ENCODE results near the gene SERHL2. TPM values are rescaled to one million over a fixed set of nuclear protein-coding genes. Genes with fewer than 3 reads are reported as not detected.
A peak's percentile ranks its signal among the peaks of the same experiment; 100 is the strongest.
"Not testable (repeated sequence)": the region's sequence is repeated elsewhere in the genome, so short reads cannot be mapped to it uniquely, and the experiment has no call there.

SERHL2 gene
- total RNA-seq, 1 experiment from 2014 or later = 2.5 TPM

DNA sequence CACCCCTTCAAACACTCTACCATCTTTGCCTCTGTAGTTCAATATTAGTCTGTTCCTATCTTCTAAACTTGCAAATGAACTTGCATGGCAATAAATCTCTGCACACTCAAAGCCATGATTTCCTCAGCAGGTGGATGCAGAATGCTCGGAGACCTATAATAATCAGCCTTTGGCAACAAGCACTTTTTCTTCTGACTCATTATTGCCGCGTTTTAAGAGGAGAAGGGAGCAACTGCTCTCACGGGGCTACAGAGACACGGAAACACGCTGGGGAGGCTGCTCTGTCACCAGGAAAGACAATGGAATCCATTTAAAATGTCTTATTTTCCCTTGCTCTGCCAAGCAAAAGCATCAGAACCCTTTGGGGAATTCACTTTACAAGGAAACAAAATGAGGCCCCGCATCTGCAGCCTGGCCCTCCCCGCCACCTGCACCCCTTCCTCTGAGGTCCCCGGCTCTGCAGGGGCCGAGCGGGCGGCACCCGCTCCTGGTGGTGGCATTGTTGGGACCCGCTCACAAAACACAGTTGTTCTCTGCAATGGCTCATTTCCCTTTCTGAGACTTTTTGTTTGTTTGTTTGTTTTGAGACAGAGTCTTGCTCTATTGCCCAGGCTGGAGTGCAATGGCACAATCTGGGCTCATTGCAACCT, 18.5 kb upstream of the SERHL2 start:
- DNase-seq (ENCODE audit: low read depth) = not testable (repeated sequence)

DNA sequence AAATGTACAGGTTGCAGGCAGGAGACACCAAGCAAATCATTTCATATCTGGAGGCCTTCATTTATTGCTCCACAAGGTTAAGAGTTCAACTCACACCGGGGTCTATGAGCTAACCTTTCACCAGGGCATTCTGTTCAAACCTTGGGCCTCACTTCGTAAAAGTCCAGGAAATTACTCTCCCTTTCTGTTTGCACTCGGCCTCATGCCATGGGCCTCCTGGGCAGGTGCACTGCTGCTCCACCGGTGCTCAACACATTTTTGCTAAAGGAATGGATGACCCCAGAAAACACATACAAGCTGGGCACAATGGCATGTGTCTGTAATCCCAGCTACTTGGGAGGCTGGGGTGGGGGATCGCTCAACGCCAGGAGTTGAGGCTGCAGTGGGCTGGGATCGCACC, 17.6 kb upstream of the SERHL2 start:
- DNase-seq (ENCODE audit: low read depth) = no peak

DNA sequence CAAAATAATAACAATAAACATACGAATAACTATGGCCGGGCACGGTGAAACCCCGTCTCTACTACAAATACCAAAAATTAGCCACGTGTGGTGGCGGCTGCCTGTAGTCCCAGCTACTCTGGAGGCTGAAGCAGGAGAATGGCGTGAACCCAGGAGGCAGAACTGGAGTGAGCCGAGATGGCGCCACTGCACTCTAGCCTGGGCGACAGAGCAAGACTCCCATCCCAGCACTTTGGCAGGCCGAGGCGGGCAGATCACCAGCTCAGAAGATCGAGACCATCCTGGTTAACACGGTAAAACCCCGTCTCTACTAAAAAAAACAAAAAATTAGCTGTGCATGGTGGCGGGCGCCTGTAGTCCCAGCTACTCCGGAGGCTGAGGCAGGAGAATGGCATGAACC, 17.1 kb upstream of the SERHL2 start:
- not testable (repeated sequence) for DNase-seq (ENCODE audit: low read depth)

- DNase-seq (ENCODE audit: low read depth) = not testable (repeated sequence)
These were observed 16.4 kb upstream of the SERHL2 start for GRCh38 chr22:42537199-42537831.

GRCh38 chr22:42539236-42539771, 14.5 kb upstream of the SERHL2 start:
- DNase-seq (ENCODE audit: low read depth) = peak; percentile 63

GRCh38 chr22:42544686-42545085, 9.1 kb upstream of the SERHL2 start:
- peak; percentile 15 for DNase-seq (ENCODE audit: low read depth)

- no peak for DNase-seq (ENCODE audit: low read depth)
These were observed 6.2 kb upstream of the SERHL2 start for GRCh38 chr22:42547562-42547961.

DNA sequence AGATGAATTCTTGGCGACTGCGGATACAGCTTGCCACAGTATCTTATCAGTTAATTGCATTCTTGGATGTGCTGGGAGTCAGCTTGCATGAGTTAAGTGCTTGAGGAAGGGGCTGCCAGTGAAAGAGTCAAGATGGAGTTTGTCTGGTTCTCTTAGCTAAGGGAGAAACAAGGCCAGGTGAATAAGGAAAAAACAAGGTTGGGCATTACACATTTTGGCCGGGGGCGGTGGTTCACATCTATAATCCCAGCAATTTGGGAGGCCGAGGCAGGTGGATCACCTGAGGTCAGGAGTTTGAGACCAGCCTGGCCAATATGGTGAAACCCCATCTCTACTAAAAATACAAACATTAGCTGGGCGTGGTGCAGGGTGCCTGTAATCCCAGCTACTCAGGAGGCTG, 5.6 kb upstream of the SERHL2 start:
- DNase-seq (ENCODE audit: low read depth) = not testable (repeated sequence)

GRCh38 chr22:42548597-42549330, 5.0 kb upstream of the SERHL2 start:
- DNase-seq (ENCODE audit: low read depth) = no peak

DNA sequence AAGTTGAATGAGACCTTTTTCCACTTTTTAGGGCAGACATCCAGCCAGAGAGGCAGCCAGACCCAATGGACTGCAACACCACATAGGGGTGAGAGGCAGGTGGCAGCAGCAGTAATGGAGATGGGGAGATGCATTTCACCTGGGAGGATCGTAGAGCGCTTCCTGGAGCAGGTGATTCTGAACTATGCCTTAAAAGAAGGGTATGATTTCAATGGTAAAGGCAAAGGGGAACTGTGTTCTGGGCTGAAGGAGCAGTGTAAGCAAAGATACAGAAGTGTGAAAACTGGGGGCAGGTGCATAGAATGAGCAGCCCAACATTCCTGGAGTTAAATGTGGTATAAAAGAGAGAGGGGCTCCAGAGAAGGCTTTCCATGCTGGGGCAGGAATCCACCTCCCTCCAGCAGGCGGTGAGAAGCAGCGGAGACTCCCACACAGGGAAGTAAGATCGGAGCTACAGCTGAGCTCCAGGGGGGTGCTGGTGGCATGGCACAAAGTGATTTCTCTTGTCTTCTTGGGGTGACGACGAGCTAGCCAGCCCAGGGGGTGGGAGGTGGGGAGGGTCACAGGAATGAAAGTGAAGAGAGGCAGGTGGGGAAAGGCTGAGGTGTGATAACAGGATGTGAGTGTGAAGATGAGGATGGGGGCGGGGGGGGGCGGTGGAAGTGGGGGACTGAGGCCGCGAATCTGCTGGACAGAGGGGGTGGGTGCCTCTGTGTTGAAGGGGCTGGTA, 4.3 kb upstream of the SERHL2 start:
- no peak for DNase-seq (ENCODE audit: low read depth)

- not testable (repeated sequence) for DNase-seq (ENCODE audit: low read depth)
These were observed 1.5 kb upstream of the SERHL2 start for GRCh38 chr22:42552294-42552647.

GRCh38 chr22:42560381-42560780, 6.6 kb downstream of the SERHL2 start:
- DNase-seq (ENCODE audit: low read depth) = no peak

DNA sequence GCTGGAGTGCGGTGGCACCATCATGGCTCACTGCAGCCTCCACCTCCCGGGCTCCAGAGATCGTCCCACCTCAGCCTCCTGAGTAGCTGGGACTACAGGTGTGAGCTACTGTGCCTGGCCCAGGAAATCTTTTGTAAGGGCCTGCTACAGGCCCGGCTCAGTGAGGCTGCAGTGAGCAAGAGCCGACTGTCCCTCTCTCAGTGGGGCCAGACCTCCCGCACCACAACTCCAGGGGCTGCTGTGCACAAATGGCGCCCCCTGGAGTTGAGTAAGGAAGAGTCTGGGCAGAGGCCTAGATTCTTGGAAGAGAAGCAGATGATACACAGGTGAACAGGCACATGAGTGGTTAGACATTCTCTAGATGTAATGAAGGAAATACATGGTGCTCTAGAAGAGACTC, 7.0 kb downstream of the SERHL2 start:
- no peak for DNase-seq (ENCODE audit: low read depth)

GRCh38 chr22:42561856-42562255, 8.1 kb downstream of the SERHL2 start:
- DNase-seq (ENCODE audit: low read depth) = no peak

DNA sequence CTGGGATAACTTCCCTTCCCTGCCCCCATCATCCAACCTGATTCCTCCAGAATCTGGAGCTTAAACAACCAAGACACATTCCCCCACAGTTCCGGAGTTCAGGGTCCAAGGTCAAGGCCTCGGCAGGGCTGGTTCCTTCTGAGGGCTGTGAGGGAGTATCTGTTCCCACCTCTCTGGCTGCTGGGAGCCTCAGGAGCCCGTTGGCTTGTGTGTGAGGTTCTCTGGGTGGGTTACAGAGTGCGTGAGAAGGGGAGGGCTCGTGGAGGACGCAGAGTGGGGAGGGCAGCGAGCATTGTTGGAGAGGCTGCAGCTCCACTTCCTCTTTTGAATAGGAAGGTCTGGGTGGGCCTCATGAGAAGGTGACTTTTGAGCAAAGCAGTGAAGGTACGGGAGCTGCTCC, 8.5 kb downstream of the SERHL2 start:
- no peak for DNase-seq (ENCODE audit: low read depth)

DNA sequence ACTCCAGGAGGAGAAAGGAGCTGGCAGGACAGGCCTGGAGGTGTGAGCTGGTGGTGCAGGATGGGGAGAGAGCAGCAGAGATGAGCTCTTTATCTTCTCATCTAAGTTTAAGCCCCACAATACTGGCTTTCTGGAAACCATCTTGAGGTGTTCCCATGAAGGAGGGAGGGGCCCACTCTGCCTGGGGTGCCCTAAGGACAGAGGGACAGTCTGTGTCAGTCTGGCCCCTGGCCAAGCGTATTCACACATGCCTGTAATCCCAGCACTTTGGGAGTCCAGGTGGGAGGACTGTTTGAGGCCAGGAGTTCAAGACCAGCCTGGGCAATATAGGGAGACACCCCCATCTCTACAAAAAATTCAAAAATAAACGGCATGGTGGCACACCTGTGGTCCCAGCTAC, 8.9 kb downstream of the SERHL2 start:
- no peak for DNase-seq (ENCODE audit: low read depth)

- not testable (repeated sequence) for DNase-seq (ENCODE audit: low read depth)
These were observed 10.2 kb downstream of the SERHL2 start for GRCh38 chr22:42563943-42564342.

GRCh38 chr22:42564699-42565098, 10.9 kb downstream of the SERHL2 start:
- no peak for DNase-seq (ENCODE audit: low read depth)

GRCh38 chr22:42565956-42566355, 12.2 kb downstream of the SERHL2 start:
- DNase-seq (ENCODE audit: low read depth) = no peak

- DNase-seq (ENCODE audit: low read depth) = not testable (repeated sequence)
These were observed 14.2 kb downstream of the SERHL2 start for GRCh38 chr22:42567950-42568349.

DNA sequence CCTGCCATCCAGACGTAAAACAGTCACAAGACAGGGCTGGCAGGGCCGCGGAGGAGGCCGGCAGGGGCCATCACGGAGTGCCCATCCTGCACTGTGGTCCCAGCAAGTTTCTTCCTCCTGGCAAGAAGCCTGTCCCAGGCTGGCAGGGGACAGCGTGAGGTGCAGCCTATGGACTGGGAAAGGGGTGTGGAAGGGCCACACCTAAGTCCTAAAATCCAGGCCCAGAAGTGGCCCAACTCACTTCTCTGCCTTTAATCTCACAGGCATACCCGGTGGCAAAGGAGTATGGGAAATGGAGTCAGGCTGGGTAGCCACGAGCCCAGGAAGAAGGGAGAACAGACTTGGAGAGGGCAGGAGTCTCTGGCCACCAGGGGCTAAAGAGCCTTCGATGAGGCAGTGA, 16.8 kb downstream of the SERHL2 start:
- DNase-seq (ENCODE audit: low read depth) = not testable (repeated sequence)

DNA sequence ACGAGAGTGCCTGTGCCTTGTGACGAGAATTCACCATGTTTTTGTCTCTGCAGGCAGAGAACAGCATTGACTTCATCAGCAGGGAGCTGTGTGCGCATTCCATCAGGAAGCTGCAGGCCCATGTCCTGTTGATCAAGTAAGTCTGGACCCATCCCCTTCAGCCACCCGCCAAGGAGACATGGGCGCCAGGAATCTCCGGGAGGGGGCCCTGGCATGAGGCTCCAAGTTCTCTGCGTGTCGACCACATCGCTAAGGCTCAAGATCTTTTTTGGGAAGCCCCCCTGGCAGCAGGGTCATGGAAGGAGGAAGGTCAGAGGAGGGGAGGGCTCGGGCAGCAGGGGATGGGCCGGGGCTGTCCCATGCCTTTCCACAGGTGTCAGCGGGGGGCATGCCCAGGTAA, 17.3 kb downstream of the SERHL2 start:
- DNase-seq (ENCODE audit: low read depth) = not testable (repeated sequence)
